ENCODE measurements around the gene ITPKC.
"Not testable (repeated sequence)": the region's sequence is repeated elsewhere in the genome, so short reads cannot be mapped to it uniquely, and the experiment has no call there.

ITPKC gene

DNA sequence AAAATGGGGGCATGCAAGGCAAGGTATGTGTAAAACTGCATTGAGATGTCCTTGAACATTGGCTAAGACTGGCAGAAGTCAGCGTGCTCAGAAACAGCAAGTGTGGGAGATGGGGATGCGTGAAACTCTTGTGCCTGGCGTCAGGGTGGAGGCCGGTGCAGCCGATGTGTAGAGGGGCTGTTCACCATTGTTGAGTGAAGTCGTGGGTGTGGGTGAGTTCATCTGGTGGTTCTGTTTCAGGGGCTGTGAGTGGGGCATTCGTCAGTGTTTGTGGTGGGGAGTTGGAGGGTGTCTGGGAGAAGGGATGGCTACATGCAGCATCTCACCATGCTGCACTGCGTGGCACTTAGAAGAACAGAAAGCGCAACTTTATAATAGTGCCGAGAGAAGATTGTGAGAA lies 47.1 kb downstream of the ITPKC start:
- DNase-seq (ENCODE audit: insufficient read length, low spot score) (no peak), FAIRE-seq (no peak)
- TF ChIP-seq, protein P1, sequence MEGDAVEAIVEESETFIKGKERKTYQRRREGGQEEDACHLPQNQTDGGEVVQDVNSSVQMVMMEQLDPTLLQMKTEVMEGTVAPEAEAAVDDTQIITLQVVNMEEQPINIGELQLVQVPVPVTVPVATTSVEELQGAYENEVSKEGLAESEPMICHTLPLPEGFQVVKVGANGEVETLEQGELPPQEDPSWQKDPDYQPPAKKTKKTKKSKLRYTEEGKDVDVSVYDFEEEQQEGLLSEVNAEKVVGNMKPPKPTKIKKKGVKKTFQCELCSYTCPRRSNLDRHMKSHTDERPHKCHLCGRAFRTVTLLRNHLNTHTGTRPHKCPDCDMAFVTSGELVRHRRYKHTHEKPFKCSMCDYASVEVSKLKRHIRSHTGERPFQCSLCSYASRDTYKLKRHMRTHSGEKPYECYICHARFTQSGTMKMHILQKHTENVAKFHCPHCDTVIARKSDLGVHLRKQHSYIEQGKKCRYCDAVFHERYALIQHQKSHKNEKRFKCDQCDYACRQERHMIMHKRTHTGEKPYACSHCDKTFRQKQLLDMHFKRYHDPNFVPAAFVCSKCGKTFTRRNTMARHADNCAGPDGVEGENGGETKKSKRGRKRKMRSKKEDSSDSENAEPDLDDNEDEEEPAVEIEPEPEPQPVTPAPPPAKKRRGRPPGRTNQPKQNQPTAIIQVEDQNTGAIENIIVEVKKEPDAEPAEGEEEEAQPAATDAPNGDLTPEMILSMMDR (IDR thresholded peaks at IDR 0.05; ENCODE audit: insufficient read depth, missing control alignments) = no peak

DNA sequence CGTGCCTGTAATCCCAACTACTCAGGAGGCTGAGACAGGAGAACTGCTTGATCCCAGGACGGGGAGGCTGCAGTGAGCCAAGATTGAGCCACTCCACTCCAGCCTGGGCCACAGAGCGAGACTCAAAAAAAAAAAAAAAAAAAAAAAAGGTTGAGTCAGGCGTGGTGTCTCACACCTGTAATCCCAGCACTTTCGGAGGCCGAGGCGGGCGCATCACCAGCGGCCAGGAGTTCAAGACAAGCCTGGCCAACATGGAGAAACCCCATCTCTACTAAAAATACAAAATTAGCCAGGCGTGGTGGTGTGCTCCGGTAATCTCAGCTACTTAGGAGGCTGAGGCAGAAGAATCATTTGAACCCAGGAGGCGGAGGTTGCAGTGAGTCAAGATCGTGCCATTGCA lies 49.5 kb downstream of the ITPKC start:
- not testable (repeated sequence) for FAIRE-seq

DNA sequence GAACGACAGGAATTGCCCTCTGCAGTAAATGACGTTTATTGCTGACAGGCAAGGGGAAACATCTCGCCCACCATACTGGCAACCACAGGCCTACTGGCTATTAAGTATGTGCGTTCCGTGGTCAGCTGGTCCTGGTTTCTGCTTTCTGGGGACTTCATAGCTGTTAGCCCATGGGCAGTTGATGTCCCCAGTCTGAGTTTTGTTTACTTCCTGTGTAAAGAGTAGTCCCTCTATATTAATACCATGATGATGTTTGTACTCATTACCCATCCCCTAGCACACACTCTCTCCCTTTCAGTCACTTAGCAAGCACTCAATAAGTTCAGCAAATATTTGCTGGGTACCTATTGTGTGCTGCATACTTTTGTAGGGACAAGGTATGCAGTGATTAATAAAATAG lies 52.0 kb downstream of the ITPKC start:
- TF ChIP-seq, protein P1 (IDR thresholded peaks at IDR 0.05; ENCODE audit: insufficient read depth, missing control alignments) = no peak
- FAIRE-seq (no peak), DNase-seq (ENCODE audit: insufficient read length, low spot score) (no peak)

More for the DNA sequence above, 49.5 kb downstream of the ITPKC start:
- not testable (repeated sequence) for DNase-seq (ENCODE audit: insufficient read length, low spot score)

DNA sequence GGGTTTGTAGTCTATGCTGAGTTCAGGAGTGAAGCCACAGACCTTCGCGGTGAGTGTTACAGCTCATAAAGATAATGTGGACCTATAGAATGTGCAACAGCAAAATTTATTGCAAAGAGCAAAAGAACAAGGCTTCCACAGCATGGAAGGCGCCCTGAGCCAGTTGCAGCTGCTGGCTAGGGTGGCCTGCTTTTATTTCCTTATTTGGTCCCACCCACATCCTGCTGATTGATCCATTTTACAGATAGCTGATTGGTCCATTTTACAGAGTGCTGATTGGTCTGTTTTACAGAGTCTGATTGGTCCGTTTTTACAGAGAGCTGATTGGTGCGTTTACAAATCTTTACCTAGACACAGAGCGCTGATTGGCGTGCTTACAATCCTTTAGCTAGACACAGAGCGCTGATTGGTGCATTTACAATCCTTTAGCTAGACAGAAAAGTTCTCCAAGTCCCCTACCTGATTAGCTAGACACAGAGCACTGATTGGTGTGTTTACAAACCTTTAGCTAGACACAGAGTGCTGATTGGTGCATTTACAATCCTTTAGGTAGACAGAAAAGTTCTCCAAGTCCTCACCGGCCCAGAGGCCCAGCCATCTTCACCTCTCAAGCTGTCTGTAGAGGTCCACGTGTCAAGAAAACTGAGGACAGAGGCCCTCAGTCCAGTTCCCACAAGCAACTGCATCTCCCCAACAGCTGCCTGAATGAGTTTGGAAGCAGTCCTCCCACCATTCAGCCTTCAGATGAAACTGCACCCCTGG lies 54.4 kb downstream of the ITPKC start:
- FAIRE-seq; DNase-seq (ENCODE audit: insufficient read length, low spot score): not testable (repeated sequence)

DNA sequence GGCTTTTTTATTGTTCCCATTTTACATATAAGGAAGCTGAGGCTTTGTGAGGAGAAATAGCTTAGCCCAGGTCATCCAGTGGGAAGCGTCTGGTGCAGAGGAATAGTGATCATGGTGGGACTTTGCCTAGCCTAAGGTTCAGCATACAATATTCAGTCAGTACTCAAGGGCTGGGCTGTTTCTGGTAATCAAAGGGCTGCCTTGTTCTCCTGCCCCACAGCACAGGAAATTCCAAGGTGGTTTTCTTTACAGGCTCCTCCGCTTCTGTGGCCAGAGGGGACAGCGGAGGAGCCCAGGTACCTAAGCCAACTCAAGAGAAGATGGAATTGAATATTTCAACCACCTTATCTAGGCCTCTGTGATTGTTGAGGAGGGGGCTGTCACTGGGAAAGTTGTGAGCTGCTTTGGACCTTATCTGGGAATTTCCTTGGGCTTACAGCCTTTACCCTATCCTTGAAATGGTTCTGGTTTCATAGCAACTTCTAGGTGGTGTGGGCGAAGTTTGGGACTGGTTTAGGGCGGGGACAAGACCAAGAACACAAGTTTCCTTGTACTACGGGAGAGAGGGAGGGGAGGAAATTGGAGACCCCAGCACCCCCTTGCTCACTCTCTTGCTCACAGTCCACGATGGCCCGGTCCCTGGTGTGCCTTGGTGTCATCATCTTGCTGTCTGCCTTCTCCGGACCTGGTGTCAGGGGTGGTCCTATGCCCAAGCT lies 58.2 kb downstream of the ITPKC start, which contains the start of gene MIA:
MIA (plus strand) TSS at position 606 of the 716 bp plus-strand sequence; CDS start at position 628, 22 bp downstream.
- FAIRE-seq (no peak), DNase-seq (ENCODE audit: insufficient read length, low spot score) (no peak)
- TF ChIP-seq, protein P1 (IDR thresholded peaks at IDR 0.05; ENCODE audit: insufficient read depth, missing control alignments) = no peak

DNA sequence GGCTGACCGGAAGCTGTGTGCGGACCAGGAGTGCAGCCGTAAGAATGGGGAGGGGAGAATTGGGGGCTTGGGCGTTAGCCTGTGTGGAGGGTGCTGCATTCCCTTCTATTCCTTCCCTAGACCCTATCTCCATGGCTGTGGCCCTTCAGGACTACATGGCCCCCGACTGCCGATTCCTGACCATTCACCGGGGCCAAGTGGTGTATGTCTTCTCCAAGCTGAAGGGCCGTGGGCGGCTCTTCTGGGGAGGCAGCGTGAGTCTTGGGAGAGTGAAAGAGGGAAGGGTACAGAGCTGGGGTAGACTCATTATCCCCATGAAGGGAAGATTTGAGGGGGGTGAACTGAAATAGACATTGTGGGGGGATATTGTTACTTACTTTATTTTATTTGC lies 58.7 kb downstream of the ITPKC start:
- DNase-seq (ENCODE audit: insufficient read length, low spot score) (no peak), FAIRE-seq (no peak)
- TF ChIP-seq, protein P1 (IDR thresholded peaks at IDR 0.05; ENCODE audit: insufficient read depth, missing control alignments) = no peak

DNA sequence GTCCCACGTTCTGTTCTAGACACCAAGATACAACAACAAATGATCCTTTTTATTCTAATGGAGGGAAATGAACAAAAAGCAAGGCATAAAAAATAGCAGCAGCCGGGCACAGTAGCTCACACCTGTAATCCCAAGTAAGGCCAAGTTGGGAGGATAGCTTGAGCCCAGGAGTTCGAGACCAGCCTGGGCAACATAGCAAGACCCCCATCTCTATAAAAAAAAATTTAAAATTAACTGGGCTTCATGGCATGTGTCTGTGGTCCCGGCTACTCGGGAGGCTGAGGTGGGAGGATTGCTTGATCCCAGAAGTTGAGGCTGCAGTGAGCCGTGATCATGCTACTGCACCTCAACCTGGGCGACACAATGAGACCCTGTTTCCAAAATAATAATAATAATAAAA lies 59.5 kb downstream of the ITPKC start:
- TF ChIP-seq, protein P1 (IDR thresholded peaks at IDR 0.05; ENCODE audit: insufficient read depth, missing control alignments) = no peak
- FAIRE-seq = no peak

More for the DNA sequence above, 59.5 kb downstream of the ITPKC start:
- DNase-seq (ENCODE audit: insufficient read length, low spot score) = no peak

Measured in D721Med (cell line).